SK-N-SH (cell line): Measurements from ENCODE around the gene NOTUM. TPM values are rescaled to one million over a fixed set of nuclear protein-coding genes. Genes with fewer than 3 reads are reported as not detected.

Experiments used
- CTCF ChIA-PET: fragments of 300-600, 350-600 bp; formaldehyde crosslinking; extraction: SDS; loops from one replicate; lab custom pipeline; 2021; lab: Yijun Ruan, JAX
- POLR2A ChIA-PET: fragments of 350-600 bp; sonication (Branson Sonifier 250); formaldehyde crosslinking; extraction: SDS; loops from one replicate; lab custom pipeline; 2020; ENCODE audit warnings: antibody characterized with exemption, inconsistent platforms; lab: Yijun Ruan, JAX
- DNase-seq: peaks from one replicate; pipeline ENCODE4 v3.0.0; 2012
- H2AFZ ChIP-seq: fragments of 200-600 bp; sonication (generic); 2 replicates; pipeline ENCODE4 v1.8.1; 2016; ENCODE audit warnings: antibody characterized with exemption, mild to moderate bottlenecking, low read depth
- H3F3A ChIP-seq: fragments of 200-600 bp; sonication (generic); replicated peaks from 2 replicates; pipeline ENCODE3; 2016; ENCODE audit warnings: antibody characterized with exemption, mild to moderate bottlenecking; ENCODE audit not compliant: insufficient read depth
- H3K27ac ChIP-seq, 2 experiments: fragments of 200-500 bp in 1 of 2; fragments of 200-600 bp in 1 of 2; sonication (Bioruptor generic) in 1 of 2; sonication (generic), shearing (Covaris generic) in 1 of 2; 2 replicates each; pipeline versions ENCODE4 v1.5.1 to v1.6.1; 2014 to 2016; ENCODE audit warnings: low read depth in 2 of 2, inconsistent platforms in 1 of 2, low read length in 1 of 2, mild to moderate bottlenecking in 1 of 2, mixed read lengths in 1 of 2
- H3K27me3 ChIP-seq: fragments of 200-600 bp; sonication (generic), shearing (Covaris generic); 2 replicates; pipeline ENCODE4 v1.6.1; 2016; ENCODE audit warnings: mixed run types; ENCODE audit not compliant: insufficient read depth
- H3K36me3 ChIP-seq, 2 experiments: fragments of 200-500 bp in 1 of 2; fragments of 200-600 bp in 1 of 2; sonication (Bioruptor generic) in 1 of 2; sonication (generic) in 1 of 2; replicated peaks in 1 of 2; 2 replicates each; pipeline versions ENCODE3 to v1.5.1; 2014 to 2016; ENCODE audit warnings: low read length in 1 of 2, mild to moderate bottlenecking in 1 of 2; ENCODE audit not compliant: insufficient read depth in 2 of 2, control insufficient read depth in 1 of 2
- H3K4me1 ChIP-seq, 2 experiments: fragments of 200-500 bp in 1 of 2; fragments of 200-600 bp in 1 of 2; sonication (Bioruptor generic) in 1 of 2; sonication (generic), shearing (Covaris generic) in 1 of 2; 2 replicates each; pipeline versions ENCODE4 v1.5.1 to v1.6.1; 2014 to 2016; ENCODE audit warnings: low read depth in 1 of 2, low read length in 1 of 2, mixed run types in 1 of 2; ENCODE audit not compliant: insufficient read depth in 2 of 2, control insufficient read depth in 1 of 2
- H3K4me2 ChIP-seq: fragments of 200-600 bp; sonication (generic), shearing (Covaris generic); 2 replicates; pipeline ENCODE4 v1.6.1; 2017; ENCODE audit warnings: mixed run types
- H3K4me3 ChIP-seq, 2 experiments: fragments of 200-500 bp in 1 of 2; fragments of 200-600 bp in 1 of 2; sonication (Bioruptor generic) in 1 of 2; sonication (generic), shearing (Covaris generic) in 1 of 2; 2 replicates each; pipeline versions ENCODE4 v1.5.1 to v1.8.1; 2014 to 2016; ENCODE audit warnings: low read depth in 2 of 2, inconsistent platforms in 1 of 2, low read length in 1 of 2, mild to moderate bottlenecking in 1 of 2, mixed read lengths in 1 of 2, moderate library complexity in 1 of 2
- H3K79me2 ChIP-seq: fragments of 200-600 bp; sonication (generic); 2 replicates; pipeline ENCODE4 v1.8.1; 2017; ENCODE audit warnings: mild to moderate bottlenecking; ENCODE audit not compliant: insufficient read depth
- H3K9ac ChIP-seq: fragments of 200-600 bp; sonication (generic); 2 replicates; pipeline ENCODE4 v1.6.1; 2017; ENCODE audit warnings: mixed run types
- H3K9me2 ChIP-seq: fragments of 200-600 bp; sonication (generic); 2 replicates; pipeline ENCODE4 v1.6.1; 2017; ENCODE audit warnings: mixed run types
- H3K9me3 ChIP-seq: fragments of 200-600 bp; sonication (generic); 2 replicates; pipeline ENCODE4 v1.6.1; 2017; ENCODE audit warnings: mixed run types, mild to moderate bottlenecking, moderate library complexity
- H4K20me1 ChIP-seq: fragments of 200-600 bp; sonication (generic); 2 replicates; pipeline ENCODE4 v1.6.1; 2017; ENCODE audit warnings: mild to moderate bottlenecking, mixed run types; ENCODE audit not compliant: insufficient read depth
- CHD2 ChIP-seq: fragments of 150-350 bp; IDR thresholded peaks from 2 replicates; pipeline ENCODE4 v1.6.1; 2018; ENCODE audit warnings: low read length; ENCODE audit not compliant: partially characterized antibody
- EZH2phosphoT487 ChIP-seq: fragments of 200-600 bp; sonication (generic); IDR thresholded peaks from 2 replicates; pipeline ENCODE4 v1.6.1; 2017; ENCODE audit warnings: low read depth, mixed run types, mild to moderate bottlenecking, antibody characterized with exemption, moderate library complexity, borderline replicate concordance
- FOXJ3 ChIP-seq: sonication (generic); formaldehyde crosslinking; IDR thresholded peaks from 2 replicates; pipeline ENCODE4 v1.5.1; 2020; ENCODE audit warnings: mild to moderate bottlenecking, missing genetic modification reagents
- JUND ChIP-seq: IDR thresholded peaks from 2 replicates; pipeline ENCODE4 v1.4.0; 2012
- MXI1 ChIP-seq: IDR thresholded peaks from 2 replicates; pipeline ENCODE4 v1.6.1; 2012; ENCODE audit warnings: mild to moderate bottlenecking, low read depth, low read length, improper control_type of control experiment
- PBX3 ChIP-seq: IDR thresholded peaks from 2 replicates; pipeline ENCODE4; 2012
- RCOR1 ChIP-seq: fragments of 150-350 bp; IDR thresholded peaks from 2 replicates; pipeline ENCODE4 v1.6.1; 2017; ENCODE audit warnings: antibody characterized with exemption, low read length
- SIN3A ChIP-seq: IDR thresholded peaks from 2 replicates; pipeline ENCODE4 v1.6.1; 2012; ENCODE audit warnings: low read depth, mild to moderate bottlenecking, low read length, moderate library complexity, borderline replicate concordance
- SMC3 ChIP-seq: IDR thresholded peaks from 2 replicates; pipeline ENCODE4 v1.6.1; 2012; ENCODE audit warnings: low read depth, low read length, improper control_type of control experiment
- WGBS: methylation state at CpG from one replicate; pipeline ENCODE4 v1.1.6; 2017; ENCODE audit warnings: low lambda C conversion rate; 5-methylcytosine and 5-hydroxymethylcytosine counted together
- polyA plus RNA-seq, 3 experiments: library from polyadenylated mRNA; depleted of rRNA; stranded (reverse); fragments of >200 nt; gene quantifications; 2 replicates each; pipeline ENCODE4 v1.2.3, GENCODE V29; 2012
- TF ChIP-seq, protein P1 (sequence below): IDR thresholded peaks from 2 replicates; pipeline ENCODE4 v1.4.0; 2012; ENCODE audit warnings: low read depth
- TF ChIP-seq, protein P2 (sequence below): fragments of 150-350 bp; IDR thresholded peaks from 2 replicates; pipeline ENCODE4 v1.6.1; 2016; ENCODE audit warnings: mild to moderate bottlenecking, low read depth, low read length
- TF ChIP-seq, protein P3 (sequence below): IDR thresholded peaks from 2 replicates; pipeline ENCODE4 v1.4.0; 2012; ENCODE audit warnings: low read depth, borderline replicate concordance

NOTUM gene
- polyA plus RNA-seq, 1 of the 3 experiments (the other 2 are of a cell fraction), result 0.33 TPM

DNA sequence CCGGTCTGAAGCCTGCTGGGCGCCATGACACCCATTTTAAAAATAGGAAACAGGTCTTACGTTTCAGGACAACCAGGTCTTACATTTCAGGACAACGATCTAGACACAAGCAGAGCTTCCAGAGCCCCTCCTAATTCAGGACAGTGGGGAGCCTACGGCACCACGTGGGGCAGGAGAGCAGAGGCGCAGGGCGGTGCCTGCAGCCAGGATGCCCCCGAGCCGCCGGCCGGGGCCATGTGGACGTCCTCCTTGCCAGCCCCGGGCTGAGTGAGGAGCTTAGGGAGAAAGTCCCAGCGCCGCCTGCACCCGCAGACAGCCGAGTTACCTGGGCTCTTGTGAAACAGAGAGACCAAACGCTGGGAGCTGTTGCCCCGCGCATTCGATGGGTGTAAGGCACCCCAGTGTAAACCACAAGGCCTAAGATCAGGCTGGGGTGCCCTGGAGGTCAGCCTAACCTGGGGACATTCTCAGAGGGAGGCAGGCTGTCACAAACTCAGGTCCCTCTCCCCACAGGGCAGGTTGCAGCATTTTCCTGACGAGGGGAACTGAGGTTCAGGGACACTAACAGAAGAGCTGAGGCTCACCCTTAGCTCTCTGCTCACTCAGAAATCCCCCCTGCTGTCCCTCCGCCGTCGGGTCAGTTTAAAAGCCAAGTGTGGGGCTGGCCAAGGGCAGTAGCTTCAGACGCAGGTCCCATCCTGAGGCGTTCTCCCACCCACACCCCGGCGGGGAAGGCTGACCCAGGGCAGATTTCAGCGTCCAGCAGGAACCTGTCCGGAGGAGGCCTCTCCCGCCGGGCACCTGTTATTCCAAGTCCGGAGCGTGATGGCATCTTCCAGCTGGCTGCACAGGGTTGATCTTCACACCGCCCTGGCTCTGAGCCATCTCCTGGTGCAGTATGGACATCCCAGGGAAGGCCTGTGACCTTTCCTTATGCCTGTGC, 1.8 kb upstream of the NOTUM start:
- ChIA-PET CTCF (interaction anchor here (1.3 to 14.5 kb wide), 7 partner anchors 13 to 243 kb away, joined by 3 to 1216 read pairs (median 56); partner anchors contain the start of genes ASPSCR1, CENPX, DCXR and LRRC45), POLR2A (interaction anchor here (1.2 to 1.5 kb wide), 3 partner anchors 15 to 60 kb away, joined by 3 to 4 read pairs (median 4); partner anchors contain the start of genes CENPX, LRRC45 and MAFG)
- Histone ChIP-seq H3K4me3 (no peak overlapping the region), H3K9me2 (no peaks in the 10 kb centered on the region), H3K9me3 (no peaks in the 10 kb centered on the region), H3K27me3 (peaks cover 18% of the 10 kb centered on the region), H3K27ac (no peak overlapping the region), H3K4me1 (peaks cover 0 to 31% of the 10 kb centered on the region in 2 experiments; a peak in 1 of 4 replicates), H3K36me3 (no peaks in the 10 kb centered on the region), H3K9ac (no peak overlapping the region), H2AFZ (no peak overlapping the region), H3K79me2 (no peaks in the 10 kb centered on the region), H3F3A (peaks cover 13% of the 10 kb centered on the region), H3K4me2 (no peak overlapping the region), H4K20me1 (no peaks in the 10 kb centered on the region)
- no peak for TF ChIP-seq CHD2
- TF ChIP-seq SMC3, result no peak
- TF ChIP-seq MXI1, result no peak
- no peak for TF ChIP-seq PBX3
- no peak for TF ChIP-seq SIN3A
- no peak for TF ChIP-seq FOXJ3 (CRISPR knock-in tag)
- TF ChIP-seq, protein P1, sequence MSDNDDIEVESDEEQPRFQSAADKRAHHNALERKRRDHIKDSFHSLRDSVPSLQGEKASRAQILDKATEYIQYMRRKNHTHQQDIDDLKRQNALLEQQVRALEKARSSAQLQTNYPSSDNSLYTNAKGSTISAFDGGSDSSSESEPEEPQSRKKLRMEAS, result no peak
- TF ChIP-seq, protein P2, sequence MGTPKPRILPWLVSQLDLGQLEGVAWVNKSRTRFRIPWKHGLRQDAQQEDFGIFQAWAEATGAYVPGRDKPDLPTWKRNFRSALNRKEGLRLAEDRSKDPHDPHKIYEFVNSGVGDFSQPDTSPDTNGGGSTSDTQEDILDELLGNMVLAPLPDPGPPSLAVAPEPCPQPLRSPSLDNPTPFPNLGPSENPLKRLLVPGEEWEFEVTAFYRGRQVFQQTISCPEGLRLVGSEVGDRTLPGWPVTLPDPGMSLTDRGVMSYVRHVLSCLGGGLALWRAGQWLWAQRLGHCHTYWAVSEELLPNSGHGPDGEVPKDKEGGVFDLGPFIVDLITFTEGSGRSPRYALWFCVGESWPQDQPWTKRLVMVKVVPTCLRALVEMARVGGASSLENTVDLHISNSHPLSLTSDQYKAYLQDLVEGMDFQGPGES, result no peak
- TF ChIP-seq JUND, result no peak
- TF ChIP-seq RCOR1, result no peak
- TF ChIP-seq, protein P3, sequence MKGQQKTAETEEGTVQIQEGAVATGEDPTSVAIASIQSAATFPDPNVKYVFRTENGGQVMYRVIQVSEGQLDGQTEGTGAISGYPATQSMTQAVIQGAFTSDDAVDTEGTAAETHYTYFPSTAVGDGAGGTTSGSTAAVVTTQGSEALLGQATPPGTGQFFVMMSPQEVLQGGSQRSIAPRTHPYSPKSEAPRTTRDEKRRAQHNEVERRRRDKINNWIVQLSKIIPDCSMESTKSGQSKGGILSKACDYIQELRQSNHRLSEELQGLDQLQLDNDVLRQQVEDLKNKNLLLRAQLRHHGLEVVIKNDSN, result no peak
- TF ChIP-seq EZH2phosphoT487, result no peak
- DNase-seq, result no peak
- WGBS, result 86% methylated on average over 21 of the region's 37 CpGs
